ENCODE measurements around the gene AFAP1L1.
"Not testable (repeated sequence)": the region's sequence is repeated elsewhere in the genome, so short reads cannot be mapped to it uniquely, and the experiment has no call there.

Gene AFAP1L1

DNA sequence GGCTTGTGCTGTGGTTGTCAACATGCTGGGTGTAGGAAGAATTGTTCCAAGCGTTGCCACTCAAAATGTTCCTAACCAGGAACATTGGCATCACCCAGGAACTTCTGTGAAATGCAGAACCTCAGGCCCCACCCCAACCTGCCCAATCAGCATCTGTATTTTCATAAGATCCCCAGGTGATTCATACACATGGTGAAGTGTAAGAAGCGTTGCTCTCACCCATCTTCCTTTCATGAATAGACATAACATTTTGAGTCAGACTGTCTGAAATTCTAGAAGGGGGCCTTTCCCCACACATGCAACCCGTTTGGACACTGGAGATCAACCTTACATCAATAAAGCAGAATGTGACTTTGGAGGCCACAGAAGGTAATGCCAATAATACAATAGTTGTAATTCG is 9.3 kb upstream of the AFAP1L1 start:
- no peak for DNase-seq

DNA sequence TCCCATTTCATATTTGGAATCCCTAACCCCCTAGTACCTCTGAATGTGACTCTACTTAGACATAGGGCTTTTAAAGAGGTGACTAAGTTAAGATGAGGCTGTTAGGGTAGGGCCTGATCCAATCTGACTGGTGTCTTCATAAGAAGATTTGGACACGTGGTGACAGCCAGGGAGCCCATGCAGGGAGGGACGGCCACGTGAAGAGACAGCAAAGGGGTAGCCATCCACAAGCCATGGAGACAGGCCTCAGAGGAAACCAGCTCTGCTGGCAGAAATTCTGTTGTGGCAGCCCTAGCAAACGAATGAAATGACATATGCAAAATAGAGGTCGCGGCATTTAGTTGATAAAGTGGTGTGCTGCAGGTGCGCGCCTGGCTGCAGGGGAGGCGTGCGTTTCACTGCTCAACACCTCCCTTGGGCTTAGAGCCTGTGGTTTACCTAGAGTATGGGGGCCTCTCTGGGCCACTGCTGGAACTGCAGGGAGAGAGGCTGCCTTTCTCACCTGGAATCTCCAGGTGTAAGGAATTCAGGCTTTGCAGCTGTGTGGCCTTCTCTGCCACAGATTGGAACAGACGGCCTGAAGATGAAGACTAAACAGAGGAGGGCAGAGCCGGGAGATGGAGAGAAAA is 7.1 kb upstream of the AFAP1L1 start:
- DNase-seq = peak; percentile 21

DNA sequence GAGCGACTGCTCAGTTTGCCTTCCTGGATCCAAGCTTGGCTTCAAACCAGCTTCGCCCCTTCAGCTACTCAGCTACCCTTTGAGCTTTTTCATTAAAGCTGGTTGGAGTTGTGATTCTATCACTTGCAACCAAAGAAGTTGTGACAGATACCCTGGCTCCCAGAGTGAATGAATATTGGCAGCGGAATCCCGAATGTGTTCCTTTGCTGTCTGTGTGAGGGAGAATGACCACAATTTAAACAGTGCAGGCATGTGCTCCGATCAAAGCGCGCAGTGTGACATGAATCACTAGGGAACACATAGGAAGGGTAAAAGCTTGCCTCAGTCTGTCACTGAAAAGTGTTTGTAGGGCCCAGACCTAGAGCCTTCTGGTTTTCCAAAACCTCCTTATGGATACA is 6.6 kb upstream of the AFAP1L1 start:
- no peak for DNase-seq

DNA sequence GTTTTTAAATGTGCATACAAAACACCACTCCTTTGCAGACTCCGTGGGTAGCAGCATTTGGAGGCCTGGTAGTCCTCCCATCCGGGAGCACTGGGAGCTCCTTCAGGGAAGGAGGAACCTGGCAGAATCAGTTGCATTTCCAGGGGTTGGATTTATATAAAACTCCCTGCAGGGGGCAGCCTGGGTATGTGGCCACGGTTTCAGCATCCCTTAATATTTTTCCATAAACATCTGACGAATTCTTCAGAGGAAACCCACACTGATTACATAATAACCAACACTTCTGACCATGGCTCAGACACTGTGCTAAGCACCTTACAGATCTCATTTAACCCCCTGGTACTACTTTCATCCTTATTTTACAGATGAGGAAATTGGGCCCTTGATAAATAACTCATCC is 6.1 kb upstream of the AFAP1L1 start:
- DNase-seq = no peak

DNA sequence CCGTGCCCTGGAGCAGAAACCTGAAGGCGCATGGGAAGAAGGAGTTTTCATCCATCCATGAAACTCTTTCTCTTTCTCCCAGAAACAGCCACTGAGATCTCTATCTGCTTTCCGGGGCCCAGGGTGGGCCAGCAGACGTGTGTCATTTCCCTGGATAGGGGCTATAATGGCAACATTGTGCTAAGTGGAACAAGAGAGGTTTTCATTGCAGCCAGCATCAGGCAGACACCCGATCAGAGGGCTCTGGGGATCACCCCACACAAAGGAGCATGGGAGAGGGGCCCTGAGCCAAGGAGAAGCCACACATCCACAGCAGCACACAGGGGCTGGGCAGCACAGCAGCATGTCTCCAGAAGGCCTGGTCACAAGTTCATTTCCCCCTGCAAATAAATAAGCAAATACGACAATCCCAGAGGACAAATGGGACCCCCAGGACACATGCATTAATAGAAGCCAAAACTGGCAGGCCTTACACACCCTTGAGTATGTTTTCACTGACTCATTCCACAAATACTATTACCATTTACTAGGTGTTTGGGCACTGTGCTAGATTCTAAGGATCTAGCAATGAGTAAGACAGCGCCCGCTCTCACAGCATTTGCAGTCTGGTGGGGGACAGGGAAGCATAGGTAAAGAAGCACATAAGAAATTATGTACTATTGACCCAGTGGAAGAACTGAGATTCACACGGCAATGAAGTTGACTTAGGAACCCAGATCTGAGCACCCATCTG is 4.3 kb upstream of the AFAP1L1 start:
- DNase-seq = no peak

DNA sequence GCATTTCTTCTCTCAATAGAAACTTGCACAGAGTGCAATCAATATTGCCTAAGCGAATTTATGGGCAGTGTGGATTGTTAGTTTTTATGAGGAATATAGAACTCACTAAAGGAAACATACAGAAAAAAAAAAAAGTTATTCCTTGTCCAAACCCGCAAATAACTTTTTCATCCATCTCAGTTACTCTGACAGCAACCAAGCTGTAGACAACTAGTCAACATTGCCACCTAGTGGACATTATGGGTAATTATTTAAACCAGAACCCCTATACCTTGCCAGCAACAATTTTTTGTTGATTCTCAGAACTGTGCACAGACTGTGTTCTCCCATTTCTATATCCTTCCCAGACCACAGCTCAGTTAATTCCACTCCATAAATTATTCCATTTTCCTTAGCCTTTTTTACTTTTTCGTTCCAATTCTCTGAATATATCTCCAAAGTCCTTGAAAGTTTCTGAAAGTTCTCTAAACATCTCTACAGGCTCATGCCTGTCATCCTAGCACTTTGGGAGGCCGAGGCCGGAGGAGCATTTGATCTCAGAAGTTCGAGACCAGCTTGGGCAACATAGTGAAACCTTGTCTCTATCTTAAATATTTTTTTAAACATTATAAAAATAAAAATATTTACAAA is 2.6 kb upstream of the AFAP1L1 start:
- peak; percentile 70 for DNase-seq

DNA sequence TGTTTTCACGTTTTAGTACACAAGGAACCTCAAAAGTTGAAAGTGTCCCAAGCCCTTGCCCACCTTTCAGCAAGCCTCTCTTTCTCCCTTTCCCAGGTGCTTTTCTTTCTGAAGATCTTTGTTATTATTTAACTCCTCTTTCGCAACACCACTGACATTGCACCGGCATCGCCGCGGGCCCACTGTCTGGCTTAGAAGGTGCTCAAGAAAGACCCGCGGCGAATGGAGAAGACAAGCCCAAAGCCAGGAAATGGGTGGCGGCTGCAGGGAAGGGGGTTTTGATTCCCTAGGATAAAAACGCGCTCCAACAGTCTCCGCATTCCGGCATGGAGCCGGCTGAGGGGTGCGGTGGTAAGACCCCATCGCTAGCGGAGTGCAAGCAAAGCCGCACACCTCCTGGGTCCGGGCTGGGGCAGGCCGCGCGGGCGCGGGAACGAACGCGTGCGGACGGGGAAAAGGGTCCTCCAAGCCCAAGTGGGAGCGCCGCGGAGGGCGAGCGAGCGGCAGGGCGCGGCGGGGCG is 404 bp upstream of the AFAP1L1 start:
- DNase-seq = no peak

DNA sequence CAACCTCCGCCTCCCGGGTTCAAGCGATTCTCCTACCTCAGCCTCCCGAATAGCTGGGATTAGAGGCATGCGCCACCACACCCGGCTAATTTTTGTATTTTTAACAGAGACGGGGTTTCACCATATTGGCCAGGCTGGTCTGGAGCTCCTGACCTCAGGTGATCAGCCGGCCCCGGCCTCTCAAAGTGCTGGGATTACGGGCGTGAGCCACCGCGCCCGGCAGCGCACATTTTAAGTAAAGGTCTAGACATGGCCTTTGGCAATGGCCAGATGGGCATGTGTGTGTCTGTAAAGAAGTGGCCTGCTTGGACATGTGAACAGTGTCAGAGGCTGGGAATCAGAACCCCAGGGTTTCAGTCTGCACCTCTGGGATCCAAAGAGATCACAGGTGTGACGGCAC is 1.1 kb downstream of the AFAP1L1 start:
- not testable (repeated sequence) for DNase-seq

DNA sequence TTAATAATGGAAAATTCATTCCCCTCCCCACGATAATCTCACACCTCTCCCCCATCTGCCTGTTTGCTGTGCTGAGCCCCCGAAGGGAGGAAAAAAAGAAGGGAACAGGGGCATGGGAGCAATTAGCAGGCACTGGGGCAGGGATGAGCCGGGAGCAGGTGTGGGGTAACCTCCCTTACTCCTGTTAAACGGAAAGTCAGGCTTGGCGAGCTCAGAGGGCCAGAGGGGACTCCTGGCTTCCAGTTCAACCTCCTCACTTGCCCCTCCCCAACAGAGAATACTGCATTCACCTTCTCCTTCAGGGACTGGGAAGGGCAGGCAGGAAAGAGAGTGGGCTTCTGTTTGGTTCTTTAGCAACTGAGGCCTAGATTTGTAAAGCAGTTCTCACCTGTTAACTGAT is 1.6 kb downstream of the AFAP1L1 start:
- no peak for DNase-seq

DNA sequence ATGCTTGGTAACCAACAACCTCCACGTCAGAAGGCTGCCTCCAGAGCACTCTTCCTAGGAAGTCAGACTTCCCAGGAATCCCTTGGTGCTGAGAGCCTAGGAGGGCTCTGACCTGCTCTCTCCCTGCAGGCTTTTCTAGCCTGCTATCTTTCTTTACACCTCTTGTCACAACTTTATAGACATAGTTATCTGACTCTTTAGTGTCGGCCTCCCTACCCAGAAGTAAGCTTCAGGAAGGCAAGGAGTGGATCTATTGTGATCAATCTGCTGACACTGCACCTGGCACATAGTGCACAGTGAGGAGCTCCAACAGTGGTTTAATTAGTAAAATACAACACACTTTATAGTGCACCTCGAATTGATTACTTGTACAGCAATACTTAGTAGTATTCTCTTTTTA is 2.3 kb downstream of the AFAP1L1 start:
- no peak for DNase-seq

DNA sequence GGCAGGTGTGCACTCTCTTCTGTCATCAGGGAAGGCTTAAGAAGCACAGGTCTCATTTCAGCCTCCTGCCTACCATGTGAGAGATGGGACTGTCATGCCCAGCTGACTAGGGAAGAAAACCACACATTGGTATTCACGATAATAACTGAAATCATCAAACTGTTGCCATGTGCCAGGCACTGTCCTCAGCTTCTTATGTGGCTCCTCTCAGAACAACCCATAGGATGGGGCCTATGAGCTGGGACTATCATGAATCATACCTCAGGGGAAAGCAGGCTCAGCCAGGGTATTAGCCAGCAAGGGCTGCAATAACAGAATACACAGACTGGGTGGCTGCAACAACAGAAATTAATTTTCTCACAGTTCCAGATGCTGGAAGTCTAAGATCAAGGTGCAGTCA is 3.3 kb downstream of the AFAP1L1 start:
- DNase-seq = no peak

DNA sequence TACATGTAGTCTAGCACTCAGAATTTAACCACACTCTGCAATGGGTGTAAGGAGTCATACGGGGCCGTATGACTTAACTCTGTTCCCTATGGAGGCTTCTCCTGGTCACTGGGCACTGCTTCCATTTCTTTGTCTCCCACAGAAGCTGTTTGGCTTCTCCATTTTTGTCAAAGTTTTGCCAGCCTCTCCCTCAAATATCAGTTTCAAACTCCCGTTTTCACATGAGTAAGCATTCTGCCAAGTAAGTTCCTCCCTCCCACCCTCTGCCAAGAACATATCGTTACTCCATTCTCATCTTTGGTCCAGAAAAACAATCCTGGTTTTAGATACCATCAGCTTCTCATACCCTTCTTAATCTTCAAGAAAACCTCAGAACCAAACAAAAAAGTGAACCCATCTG is 6.1 kb downstream of the AFAP1L1 start:
- DNase-seq = no peak

DNA sequence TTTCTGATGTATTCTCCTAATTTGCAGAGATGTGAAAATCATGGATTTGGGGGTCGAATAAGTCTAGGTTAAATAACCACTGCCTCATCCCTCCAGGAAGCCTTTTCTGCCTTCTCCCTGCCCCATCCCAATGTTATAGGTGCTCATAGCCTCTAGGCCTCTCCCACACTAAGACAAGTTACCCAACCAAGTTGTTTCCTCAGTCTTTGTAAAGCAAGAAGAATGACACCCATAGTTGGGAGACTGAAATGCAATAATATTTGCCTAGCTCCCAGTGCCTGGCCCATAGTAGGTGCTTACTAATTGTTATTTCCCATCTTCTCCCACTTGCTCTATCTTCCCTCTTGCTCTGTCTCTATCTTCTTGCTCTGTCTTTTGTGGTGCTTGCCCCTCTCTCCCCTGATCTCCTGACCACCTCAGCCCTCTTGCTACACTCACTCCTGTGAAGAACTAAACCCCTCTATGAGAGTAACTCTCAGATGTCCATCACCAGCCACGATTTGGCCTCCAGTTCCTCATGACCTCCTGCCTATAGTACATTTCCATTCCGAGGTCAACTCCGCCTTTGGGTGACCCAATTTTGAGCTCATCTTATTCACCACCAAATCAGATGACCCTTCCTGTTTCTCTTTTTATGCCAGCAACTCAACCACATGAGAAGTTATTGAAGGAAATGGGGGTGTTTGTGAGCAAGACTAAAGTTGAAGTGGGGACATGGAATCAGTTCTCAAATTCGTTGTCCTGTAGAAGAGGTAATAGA is 7.0 kb downstream of the AFAP1L1 start:
- no peak for DNase-seq

DNA sequence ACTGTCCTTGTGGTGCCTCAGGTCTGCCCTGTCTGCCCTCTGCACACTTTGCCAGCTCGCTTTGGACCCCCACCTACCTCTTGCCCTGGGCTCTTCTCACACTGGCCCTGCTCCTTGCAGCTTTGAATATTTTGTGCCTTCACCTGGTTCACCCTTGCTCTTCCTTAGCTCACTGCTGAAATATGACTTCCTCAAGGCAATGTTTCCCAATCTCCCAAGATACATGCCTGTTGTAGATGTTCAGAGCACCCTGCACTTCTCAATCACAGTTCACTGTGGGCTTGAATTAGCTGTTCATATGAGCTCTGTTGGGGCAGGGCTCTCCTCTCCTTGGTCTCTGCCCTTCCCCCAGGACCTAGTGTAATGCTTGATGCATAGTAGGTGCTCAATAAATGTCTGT is 8.0 kb downstream of the AFAP1L1 start:
- no peak for DNase-seq

DNA sequence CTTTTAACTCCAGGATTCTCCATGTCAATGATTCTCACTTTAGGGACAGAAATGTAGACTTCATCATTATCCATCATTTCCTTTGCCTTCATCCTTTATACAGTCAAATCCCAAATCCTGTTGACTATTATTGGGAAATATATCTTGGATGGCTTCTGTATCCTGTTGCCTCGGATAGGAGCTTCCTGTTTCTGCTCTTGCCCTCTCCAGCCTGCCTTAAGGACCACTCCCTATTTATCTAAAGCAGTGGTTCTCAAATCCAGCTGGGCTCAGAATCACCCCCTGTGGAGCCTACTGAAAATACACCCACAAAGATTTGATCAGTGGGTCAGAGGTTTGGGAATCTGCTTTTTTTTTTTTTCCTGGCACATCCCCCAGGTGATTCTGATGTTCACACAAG is 8.5 kb downstream of the AFAP1L1 start:
- DNase-seq = no peak

DNA sequence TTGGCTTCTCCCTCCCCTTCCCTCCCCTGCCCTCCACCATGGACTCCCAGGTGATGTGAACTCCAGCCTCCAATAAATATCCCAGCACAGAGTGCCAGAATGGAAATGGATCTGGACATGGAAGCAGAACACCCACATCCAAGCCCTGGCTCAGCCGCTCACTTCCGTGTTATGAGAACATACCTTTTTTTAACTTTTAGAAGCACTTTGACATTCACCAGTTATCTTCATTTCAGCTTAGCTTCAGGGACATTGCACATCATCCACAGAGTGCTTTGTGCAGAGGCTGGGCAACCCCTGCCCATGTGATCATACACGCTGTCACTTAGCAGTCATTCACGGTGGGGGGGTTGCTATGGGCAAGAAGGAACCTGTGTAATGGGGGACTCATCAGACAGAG is 9.1 kb downstream of the AFAP1L1 start:
- DNase-seq = no peak

DNA sequence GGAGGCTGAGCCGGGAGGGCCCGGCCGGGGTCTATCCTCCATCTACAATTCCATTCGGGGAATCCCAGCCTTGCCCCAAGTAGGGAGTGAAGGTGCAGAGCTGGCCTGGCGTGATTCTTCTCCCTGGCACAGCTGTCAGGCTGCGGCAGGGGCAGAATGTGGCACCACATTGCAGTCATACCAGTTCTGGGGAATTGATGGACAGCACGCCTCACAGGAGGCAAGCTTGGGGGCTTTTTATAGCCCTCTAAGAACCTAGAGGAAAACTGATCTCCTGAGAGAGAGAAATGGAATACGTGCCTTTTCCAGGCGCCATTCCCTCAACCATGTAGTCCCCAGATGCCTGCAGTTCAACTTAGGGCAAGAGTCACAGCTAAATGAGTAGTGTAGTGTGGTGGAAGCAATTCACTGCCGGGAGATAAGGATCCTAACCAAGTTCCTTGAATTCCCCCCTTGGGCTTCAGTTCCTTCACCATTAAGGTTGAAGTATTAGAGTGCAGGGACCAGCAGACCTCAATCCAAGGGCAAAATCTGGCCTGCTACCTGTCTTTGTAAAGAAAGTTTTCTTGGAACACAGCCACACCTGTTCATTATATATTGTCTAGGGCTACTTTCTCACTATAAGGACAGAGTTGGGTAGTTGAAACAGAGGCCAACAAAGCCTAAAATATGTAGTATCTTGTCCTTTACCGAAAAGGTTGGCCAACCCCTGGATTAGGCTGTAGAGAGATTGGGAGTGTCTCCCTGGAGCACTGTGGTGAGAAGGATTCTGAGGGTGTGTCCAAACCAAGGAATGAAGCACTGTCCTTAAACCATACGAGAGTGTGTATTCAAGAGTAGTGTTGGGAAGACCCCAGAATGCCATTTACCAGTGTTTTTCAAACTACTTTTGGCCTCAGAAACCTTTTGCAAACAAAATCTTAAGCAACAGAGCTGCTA is 10.6 kb downstream of the AFAP1L1 start:
- no peak for DNase-seq

DNA sequence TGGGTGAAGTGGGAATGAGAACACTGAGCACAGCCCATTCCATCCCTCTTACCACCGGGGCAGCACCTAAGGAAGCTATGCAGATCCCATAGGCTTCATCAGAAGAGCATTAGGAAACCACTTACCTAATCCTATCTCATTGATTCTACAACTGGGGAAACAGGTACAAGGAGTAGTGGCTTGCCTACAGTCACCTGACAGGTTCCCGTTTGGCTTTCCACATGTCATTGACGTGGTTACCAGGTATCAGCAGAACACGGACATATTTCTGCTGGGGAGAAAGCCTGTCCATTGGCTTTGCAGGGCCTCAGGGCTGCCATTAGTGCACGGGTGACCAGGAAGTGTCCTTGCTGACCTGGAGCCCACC is 11.3 kb downstream of the AFAP1L1 start:
- no peak for DNase-seq

DNA sequence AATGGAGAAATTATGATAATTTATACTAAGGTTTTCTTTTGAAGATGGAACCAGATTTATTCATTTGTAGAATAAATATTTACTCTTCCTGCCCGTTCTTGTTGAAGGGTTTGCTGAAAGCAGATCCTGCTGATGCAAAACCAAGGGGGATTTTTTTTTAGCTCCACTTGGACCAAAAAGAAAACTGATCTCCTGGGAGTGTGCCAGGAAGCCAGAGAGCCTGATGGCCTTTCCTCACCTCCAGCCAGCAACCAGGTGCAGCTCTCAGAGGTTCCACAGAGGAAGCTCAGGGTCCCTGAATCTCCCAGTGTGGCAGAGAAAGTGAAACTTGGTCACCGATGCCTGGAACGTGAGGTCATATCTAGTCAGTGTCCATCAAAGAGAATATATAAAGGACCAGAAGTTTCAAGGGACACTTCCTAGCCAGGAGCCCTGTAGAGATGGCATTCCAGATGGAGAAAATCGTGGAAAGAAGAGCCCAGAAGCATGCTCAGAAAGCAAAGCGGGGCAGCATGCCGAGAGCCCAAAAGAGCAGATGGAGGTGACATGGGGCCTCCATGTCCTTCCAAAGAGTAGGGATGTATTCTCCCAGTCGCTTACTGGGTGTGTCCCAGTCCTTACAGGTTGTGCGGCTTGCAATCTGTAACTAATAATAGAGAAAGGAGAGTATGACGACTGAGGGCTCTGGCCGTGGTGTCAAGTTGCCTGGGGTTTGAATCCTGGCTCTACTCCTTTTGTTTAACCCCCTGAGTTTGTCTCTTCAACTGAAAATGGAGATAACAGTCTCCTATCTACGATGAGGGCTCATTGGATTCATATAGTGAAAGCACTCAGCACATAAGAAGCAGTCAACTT is 12.2 kb downstream of the AFAP1L1 start:
- no peak for DNase-seq

DNA sequence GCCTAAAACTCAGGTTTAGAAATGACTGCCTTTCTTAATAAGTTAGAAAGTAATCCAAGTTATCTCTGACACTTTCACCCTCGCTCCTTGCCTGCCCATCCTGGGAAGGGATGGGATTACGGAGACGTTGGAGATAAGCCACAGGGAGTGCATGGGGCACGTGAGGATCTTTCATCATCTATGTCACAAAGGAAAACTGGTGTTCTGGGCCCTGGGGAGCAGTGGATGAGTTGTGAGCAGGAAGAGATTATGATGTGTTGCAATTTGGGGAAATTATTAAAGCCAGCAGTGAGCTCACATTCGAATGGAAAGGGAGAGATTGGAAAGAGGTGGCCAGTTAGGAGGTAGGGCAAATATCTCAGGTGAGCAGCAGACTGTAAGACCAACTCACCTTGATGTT is 12.8 kb downstream of the AFAP1L1 start:
- DNase-seq = no peak

DNA sequence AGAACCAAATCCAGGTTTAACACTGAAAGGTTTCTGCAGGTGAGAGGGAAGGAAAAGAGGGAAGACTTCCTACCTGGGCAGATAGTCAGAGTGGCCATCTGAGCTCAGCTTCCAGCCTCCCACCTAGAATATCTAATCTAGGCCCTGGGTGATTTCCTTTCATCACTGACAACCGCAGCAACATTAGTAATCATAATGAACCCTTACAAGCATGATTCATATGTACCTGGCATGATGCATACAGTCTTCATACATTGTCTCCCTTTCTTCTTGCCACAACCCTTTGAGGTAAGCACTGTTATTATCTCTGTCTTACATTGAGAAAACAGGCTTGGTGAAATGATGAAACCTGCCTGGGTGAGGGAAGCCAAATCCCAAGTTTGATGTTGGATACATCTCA is 13.5 kb downstream of the AFAP1L1 start:
- DNase-seq = no peak
